Type B pancreatic cell (in vitro differentiated cells): Measurements from ENCODE around the gene ACOXL. TPM values are rescaled to one million over a fixed set of nuclear protein-coding genes. Genes with fewer than 3 reads are reported as not detected.

Experiments used
- DNase-seq: peaks from one replicate; pipeline ENCODE4 v3.0.0; 2021; ENCODE audit warnings: mixed read lengths; ENCODE audit not compliant: unreplicated experiment; ENCODE audit errors: extremely low spot score
- H3K27ac Mint-ChIP-seq: 2 replicates; pipeline ENCODE4 v1.8.0; 2021; ENCODE audit warnings: mild to moderate bottlenecking, mixed read lengths
- H3K27me3 Mint-ChIP-seq: 2 replicates; pipeline ENCODE4 v1.8.0; 2021; ENCODE audit warnings: mixed read lengths
- H3K36me3 Mint-ChIP-seq: 2 replicates; pipeline ENCODE4 v1.8.0; 2021; ENCODE audit warnings: mixed read lengths
- H3K4me1 Mint-ChIP-seq: one replicate; pipeline ENCODE4 v1.8.0; 2021; ENCODE audit warnings: mixed read lengths; ENCODE audit not compliant: unreplicated experiment
- H3K4me3 Mint-ChIP-seq: 2 replicates; pipeline ENCODE4 v1.8.0; 2021; ENCODE audit warnings: mild to moderate bottlenecking, mixed read lengths
- H3K9me3 Mint-ChIP-seq: 2 replicates; pipeline ENCODE4 v1.8.0; 2021; ENCODE audit warnings: mixed read lengths
- total RNA-seq: library from RNA; stranded (reverse); gene quantifications from 2 replicates; pipeline ENCODE4 v1.2.1, GENCODE V29; 2021; ENCODE audit warnings: low replicate concordance
- TF ChIP-seq, protein P1 (sequence below): fragments of 200-600 bp; sonication (generic); conservative IDR thresholded peaks from 2 replicates; pipeline ENCODE4 v1.5.0; 2021; ENCODE audit warnings: antibody characterized with exemption, mild to moderate bottlenecking

ACOXL gene
- total RNA-seq, 1 donor from 2014 or later: 1.4 TPM

DNA sequence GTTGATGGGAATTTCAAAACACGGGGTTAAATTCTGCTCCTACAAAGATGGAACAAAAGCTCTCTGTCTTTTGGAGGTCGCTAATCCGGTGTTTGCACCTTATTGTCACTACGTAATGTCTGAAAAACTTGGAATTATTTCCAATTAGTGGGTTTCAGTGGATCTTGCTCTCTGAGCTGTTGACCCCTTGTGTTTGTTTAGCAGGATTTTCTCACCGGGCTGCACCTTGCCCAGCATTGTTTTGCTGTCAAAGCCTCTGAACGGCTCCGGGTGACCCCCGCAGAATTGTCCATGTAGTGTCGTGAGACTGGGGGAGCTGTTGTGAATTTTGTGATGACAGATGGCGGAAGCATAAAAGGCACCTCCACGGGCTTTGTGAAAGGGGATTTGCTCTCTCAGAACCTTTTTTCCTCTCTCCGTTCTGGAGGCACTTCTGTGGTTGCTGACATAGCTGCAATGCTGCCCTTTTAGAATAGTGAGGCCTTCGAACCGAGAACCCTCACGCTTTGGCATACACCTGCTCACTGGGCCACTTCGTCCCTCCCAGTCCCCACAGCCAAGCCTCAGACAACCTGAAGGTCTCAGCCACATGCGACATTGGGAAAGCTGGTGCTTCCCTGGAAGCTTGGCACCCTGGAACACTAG is 129.4 kb downstream of the ACOXL start:
- DNase-seq: no peak
- no peaks in the 10 kb centered on the region for H3K36me3 Mint-ChIP-seq
- H3K4me1 Mint-ChIP-seq: peaks cover 33% of the 10 kb centered on the region
- TF ChIP-seq, protein P1, sequence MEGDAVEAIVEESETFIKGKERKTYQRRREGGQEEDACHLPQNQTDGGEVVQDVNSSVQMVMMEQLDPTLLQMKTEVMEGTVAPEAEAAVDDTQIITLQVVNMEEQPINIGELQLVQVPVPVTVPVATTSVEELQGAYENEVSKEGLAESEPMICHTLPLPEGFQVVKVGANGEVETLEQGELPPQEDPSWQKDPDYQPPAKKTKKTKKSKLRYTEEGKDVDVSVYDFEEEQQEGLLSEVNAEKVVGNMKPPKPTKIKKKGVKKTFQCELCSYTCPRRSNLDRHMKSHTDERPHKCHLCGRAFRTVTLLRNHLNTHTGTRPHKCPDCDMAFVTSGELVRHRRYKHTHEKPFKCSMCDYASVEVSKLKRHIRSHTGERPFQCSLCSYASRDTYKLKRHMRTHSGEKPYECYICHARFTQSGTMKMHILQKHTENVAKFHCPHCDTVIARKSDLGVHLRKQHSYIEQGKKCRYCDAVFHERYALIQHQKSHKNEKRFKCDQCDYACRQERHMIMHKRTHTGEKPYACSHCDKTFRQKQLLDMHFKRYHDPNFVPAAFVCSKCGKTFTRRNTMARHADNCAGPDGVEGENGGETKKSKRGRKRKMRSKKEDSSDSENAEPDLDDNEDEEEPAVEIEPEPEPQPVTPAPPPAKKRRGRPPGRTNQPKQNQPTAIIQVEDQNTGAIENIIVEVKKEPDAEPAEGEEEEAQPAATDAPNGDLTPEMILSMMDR: no peak
- no peak overlapping the region for H3K27ac Mint-ChIP-seq
- no peak overlapping the region for H3K4me3 Mint-ChIP-seq
- H3K9me3 Mint-ChIP-seq: no peaks in the 10 kb centered on the region
- H3K27me3 Mint-ChIP-seq: peaks cover 22% of the 10 kb centered on the region

DNA sequence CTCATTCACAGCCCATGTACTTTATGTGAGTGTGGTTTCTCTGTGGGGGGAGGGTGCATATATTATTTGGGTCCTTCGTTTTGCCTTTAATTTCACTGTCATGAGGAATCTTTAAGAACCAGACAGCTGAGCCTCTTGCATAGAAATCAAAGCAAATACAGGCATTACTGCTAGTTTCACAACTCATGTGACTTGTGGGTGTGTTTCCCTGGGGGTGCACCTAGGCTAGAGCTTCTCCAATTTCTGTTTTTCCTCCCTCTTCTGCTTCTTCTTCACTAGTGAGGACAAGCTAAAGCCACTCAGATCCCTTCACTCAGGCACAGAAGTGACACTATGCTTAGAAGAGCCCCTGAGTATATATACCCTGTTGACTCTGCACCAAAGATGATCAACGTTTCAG is 131.4 kb downstream of the ACOXL start:
- TF ChIP-seq, protein P1: no peak
- peaks cover 28% of the 10 kb centered on the region for H3K27me3 Mint-ChIP-seq
- H3K4me1 Mint-ChIP-seq: peaks cover 28% of the 10 kb centered on the region

DNA sequence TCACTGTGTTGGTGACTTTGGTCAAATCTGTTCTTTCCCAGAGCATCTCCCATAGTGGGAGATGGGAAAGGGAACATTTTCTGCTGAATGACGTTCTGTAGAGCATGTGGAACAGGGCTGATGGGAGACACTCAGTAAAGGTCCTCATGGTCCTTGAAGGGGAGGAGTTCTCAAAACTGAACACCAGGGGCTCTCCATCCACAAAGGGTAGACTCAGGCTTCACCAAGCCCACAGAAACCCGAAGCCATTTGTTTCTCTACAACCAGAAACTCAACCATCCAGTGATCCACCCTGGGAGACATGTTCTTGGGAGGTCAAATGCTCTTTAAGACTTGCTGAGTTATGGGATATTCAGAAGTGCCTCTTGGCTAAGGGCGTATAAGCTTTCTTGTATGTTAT is 131.8 kb downstream of the ACOXL start:
- H3K36me3 Mint-ChIP-seq: no peaks in the 10 kb centered on the region
- no peak overlapping the region for H3K4me3 Mint-ChIP-seq
- H3K9me3 Mint-ChIP-seq: no peaks in the 10 kb centered on the region
- DNase-seq: no peak
- no peak overlapping the region for H3K27ac Mint-ChIP-seq
- TF ChIP-seq, protein P1: no peak
- H3K4me1 Mint-ChIP-seq: peaks cover 23% of the 10 kb centered on the region
- H3K27me3 Mint-ChIP-seq: peaks cover 26% of the 10 kb centered on the region

More for the DNA sequence above, 131.4 kb downstream of the ACOXL start:
- no peaks in the 10 kb centered on the region for H3K9me3 Mint-ChIP-seq
- H3K36me3 Mint-ChIP-seq: no peaks in the 10 kb centered on the region
- DNase-seq: no peak
- no peak overlapping the region for H3K4me3 Mint-ChIP-seq
- no peak overlapping the region for H3K27ac Mint-ChIP-seq

DNA sequence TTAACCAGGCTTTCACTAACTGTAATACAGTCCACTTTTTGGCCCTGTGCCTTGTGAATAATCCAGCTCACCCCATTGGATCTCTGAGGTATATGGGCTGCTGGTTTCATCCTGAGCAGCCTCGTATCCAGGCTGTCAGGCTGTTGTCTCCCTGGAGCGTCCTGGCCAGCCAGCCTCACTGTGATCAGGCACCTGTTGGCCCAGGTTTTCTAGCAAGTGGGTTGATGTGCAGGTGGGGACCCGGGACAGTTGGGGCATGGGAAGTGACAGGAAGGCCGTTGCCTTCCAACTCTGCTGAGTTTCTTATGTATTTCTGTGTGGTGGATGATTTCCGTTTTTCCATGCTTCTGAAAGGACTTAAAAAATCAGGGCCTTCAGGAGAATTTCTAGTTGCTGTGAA is 132.4 kb downstream of the ACOXL start:
- H3K4me1 Mint-ChIP-seq: peaks cover 20% of the 10 kb centered on the region
- TF ChIP-seq, protein P1: no peak
- no peak overlapping the region for H3K27ac Mint-ChIP-seq
- peaks cover 23% of the 10 kb centered on the region for H3K27me3 Mint-ChIP-seq
- no peaks in the 10 kb centered on the region for H3K36me3 Mint-ChIP-seq
- no peaks in the 10 kb centered on the region for H3K9me3 Mint-ChIP-seq
- no peak for DNase-seq
- H3K4me3 Mint-ChIP-seq: no peak overlapping the region

DNA sequence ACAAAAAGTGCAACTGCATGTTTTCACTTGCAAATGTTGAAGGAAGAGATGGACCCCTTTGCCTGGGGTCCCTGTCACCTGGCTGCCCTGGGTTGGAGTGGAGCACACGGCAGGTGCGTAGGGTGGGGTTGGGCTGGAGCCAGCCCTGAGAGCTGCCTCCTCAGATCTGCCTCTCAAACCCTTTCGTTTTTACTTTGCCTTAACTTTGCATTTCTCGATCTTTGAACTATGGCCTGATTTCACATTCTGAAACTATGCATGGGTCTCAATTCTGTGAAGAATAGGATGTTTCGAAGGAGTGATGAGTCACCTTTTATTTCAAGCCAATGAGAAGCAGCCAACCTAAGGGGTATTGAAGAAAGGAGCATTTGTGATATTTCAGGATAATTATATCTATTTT is 132.8 kb downstream of the ACOXL start:
- Mint-ChIP-seq H3K4me1 (peaks cover 20% of the 10 kb centered on the region), H3K36me3 (no peaks in the 10 kb centered on the region), H3K9me3 (no peaks in the 10 kb centered on the region), H3K27me3 (peaks cover 23% of the 10 kb centered on the region), H3K4me3 (no peak overlapping the region), H3K27ac (no peak overlapping the region)
- TF ChIP-seq, protein P1: no peak
- DNase-seq: no peak
